Stimulated activated naive CD8-positive, alpha-beta T cell treated with anti-CD3 and anti-CD28 coated beads, Interleukin-15, amount 100 ng/mL, for 72 hours (primary cell): ENCODE measurements around the gene TLK1.

ENCODE experiments used
- ATAC-seq: fragments of 150-1000 bp; cut with Tn5 transposase; 2 replicates; pipeline ENCODE4 v1.10.0; 2021; ENCODE audit warnings: mild to moderate bottlenecking, moderate library complexity
- DNase-seq, 2 donors: peaks; one replicate each; pipeline ENCODE4 v3.0.0; 2021 to 2022
- H3K27ac Mint-ChIP-seq, 2 donors: one replicate each; pipeline ENCODE4 v1.8.0; 2022; ENCODE audit warnings: mild to moderate bottlenecking in 2 of 2, mixed read lengths in 2 of 2, moderate library complexity in 2 of 2
- H3K27me3 Mint-ChIP-seq: one replicate; pipeline ENCODE4 v1.8.0; 2022; ENCODE audit warnings: mixed read lengths
- H3K4me1 Mint-ChIP-seq: one replicate; pipeline ENCODE4 v1.8.0; 2022; ENCODE audit warnings: mild to moderate bottlenecking, mixed read lengths
- H3K4me3 Mint-ChIP-seq, 2 donors: one replicate each; pipeline ENCODE4 v1.8.0; 2022; ENCODE audit warnings: mild to moderate bottlenecking in 2 of 2, mixed read lengths in 2 of 2, moderate library complexity in 1 of 2
- H3K9me3 Mint-ChIP-seq, 2 donors: one replicate each; pipeline ENCODE4 v1.8.0; 2022; ENCODE audit warnings: mixed read lengths in 2 of 2

Gene TLK1

DNA sequence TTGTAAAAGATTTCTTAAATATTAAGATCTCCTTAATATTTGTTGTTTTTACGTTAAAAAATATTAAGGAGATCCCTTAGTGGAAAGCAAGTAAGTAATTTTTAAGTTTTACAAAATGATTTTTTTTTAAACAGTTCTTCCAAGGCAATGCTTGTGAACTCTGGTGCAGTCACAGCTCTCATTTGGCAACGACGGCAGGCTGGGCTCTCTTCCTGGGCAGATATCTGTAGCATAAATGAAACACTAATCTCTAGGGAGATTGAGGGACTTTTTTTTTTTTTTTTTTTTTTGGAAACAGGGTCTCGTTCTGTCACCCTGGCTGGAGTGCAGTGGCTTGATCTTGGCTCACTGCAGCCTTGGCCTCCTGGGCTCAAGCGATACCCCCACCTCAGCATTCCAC lies 193.1 kb downstream of the TLK1 start:
- Mint-ChIP-seq H3K4me1 (peaks cover 10% of the 10 kb centered on the region), H3K4me3 (no peak overlapping the region), H3K27ac (no peak overlapping the region), H3K9me3 (no peaks in the 10 kb centered on the region), H3K27me3 (no peaks in the 10 kb centered on the region)
- DNase-seq (no peak), ATAC-seq (no peak)

DNA sequence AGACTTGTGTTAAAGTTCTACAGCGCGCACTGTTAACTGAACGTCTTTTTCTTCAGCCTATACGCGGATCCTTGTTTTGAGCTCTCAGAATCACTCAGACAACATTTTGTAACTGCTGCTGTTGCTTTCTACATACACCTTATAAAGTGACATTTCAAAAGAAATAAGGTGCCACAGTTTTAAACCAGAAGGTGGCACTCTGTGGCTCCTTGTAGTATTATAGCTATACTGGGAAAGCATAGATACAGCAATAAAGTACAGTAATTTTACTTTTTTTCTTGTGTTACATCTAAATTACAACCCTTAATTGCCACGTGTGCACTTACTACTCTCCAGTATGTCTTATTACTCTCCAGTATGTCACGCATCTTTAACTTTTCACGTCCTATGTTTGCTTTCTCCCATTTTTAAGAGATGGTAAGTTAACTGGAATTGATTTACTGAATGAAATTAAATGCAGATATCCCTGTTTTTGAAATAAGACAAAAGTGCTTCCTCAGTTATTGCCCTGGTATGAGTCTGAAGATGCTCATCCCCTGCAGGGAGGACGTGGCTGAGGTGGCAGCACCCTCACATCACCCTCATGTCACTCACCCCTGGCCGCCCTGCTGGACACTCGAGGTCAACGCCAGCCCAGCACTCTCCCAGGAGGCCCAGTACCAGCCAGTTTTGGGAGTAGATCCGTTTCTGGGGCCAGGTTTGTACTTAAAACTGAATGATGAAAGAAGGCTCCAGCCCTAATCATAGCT lies 193.9 kb downstream of the TLK1 start:
- no peaks in the 10 kb centered on the region for H3K27me3 Mint-ChIP-seq

DNA sequence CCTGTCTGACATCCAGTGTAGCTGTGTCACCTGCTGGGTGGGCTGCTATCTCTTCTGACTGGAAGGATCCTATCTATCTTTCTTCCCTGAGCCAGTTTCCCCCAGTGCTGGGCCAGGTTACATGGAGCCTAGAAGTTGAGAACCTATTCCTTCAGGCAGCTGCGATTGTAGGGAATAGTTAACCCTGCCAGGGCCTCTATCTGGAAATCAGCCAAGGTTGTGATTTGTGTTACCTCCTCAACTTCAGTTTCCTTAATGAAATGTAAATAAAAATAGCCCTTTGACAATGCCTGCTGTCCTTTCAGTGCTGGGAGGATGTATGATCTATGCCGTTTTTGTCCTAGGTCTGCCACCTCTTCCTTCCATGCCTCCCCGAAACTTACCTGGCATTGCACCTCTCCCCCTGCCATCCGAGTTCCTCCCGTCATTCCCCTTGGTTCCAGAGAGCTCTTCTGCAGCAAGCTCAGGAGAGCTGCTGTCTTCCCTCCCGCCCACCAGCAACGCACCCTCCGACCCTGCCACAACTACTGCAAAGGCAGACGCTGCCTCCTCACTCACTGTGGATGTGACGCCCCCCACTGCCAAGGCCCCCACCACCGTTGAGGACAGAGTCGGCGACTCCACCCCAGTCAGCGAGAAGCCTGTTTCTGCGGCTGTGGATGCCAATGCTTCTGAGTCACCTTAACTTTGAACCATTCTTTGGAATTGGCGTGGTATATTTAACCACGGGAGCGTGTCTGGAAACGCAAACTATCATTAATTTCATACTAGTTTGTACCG lies 195.1 kb downstream of the TLK1 start:
- no peak overlapping the region for H3K4me3 Mint-ChIP-seq
- H3K4me1 Mint-ChIP-seq, result peaks cover 7% of the 10 kb centered on the region
- DNase-seq (no peak), ATAC-seq (no peak)
- H3K27me3 Mint-ChIP-seq, result no peaks in the 10 kb centered on the region
- H3K27ac Mint-ChIP-seq, result no peak overlapping the region
- no peaks in the 10 kb centered on the region for H3K9me3 Mint-ChIP-seq

More for the DNA sequence above, 193.9 kb downstream of the TLK1 start:
- H3K4me1 Mint-ChIP-seq, result peaks cover 7% of the 10 kb centered on the region
- H3K4me3 Mint-ChIP-seq, result no peak overlapping the region
- DNase-seq (no peak), ATAC-seq (peak; percentile 71)
- no peaks in the 10 kb centered on the region for H3K9me3 Mint-ChIP-seq
- no peak overlapping the region for H3K27ac Mint-ChIP-seq

DNA sequence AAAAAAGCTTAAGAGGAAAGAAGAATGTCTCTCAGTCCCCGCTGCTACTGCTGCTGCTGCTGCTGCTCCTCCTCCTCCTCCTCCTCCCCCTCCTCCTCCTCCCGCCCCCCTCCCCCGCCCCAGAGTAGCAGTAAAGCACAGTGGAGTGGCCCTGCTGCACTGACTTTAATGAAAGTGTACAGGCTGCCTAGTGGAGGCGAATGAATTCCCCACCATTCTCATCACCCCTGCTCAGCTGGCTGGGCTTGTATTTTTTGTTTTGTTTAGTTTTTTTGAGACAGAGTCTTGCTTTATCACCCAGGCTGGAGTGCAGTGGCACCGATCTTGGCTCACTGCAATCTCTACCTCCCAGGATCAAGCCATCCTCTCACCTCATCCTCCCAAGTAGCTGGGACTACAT lies 197.3 kb downstream of the TLK1 start:
- no peaks in the 10 kb centered on the region for H3K9me3 Mint-ChIP-seq
- DNase-seq (no peak), ATAC-seq (no peak)
- no peak overlapping the region for H3K27ac Mint-ChIP-seq
- no peak overlapping the region for H3K4me3 Mint-ChIP-seq
- H3K27me3 Mint-ChIP-seq, result no peaks in the 10 kb centered on the region
- H3K4me1 Mint-ChIP-seq, result no peaks in the 10 kb centered on the region

DNA sequence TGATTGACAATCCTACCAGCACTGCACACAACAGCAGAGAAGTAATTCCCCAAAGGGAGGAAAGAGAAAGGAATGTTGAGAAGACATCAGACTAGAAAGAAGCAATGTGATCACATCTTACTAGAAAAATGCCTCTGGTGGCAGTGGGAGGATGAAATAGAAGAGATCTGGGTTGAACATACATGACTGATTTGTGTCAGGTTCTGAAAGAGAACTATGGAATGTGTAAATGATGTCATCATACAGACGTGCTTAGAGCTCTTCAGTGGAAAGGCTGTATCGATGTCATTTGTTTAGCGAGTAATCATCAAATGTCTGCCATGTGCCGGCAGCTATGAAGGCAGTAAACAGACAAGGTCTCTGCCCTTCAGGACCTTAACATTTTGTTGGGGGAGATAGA lies 206.8 kb downstream of the TLK1 start:
- no peak overlapping the region for H3K4me3 Mint-ChIP-seq

DNA sequence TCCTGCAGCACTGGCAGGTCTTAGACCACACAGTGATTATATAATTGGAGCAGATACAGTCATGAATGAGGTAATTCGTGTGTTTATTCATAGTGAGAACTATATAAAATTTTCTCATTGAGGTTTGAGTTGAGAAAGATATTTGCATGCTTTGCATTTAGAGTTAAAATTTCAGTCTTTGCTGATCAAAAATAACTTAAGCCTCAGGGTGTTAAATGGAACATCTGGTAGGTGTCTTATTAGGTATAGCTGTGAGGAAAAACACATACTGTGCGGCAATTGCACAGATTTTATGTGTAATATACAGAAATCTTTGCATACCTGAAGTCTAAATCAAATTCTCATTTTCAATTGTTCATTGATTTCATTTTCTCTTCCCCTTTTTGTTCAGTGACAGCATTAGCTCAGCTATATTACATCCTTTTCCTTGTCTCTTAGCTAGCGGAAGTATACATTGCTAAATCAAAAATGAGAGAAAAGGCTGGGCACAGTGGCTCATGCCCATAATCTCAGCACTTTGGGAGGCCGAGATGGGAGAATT lies 210.4 kb downstream of the TLK1 start:
- Mint-ChIP-seq H3K4me1 (no peaks in the 10 kb centered on the region), H3K4me3 (no peak overlapping the region), H3K27ac (peak overlapping the region in 1 of 2 donors; percentile 1), H3K27me3 (no peaks in the 10 kb centered on the region), H3K9me3 (no peaks in the 10 kb centered on the region)
- DNase-seq (no peak), ATAC-seq (no peak)

More for the DNA sequence above, 206.8 kb downstream of the TLK1 start:
- no peaks in the 10 kb centered on the region for H3K27me3 Mint-ChIP-seq
- H3K9me3 Mint-ChIP-seq, result no peaks in the 10 kb centered on the region
- ATAC-seq (no peak), DNase-seq (no peak)
- no peaks in the 10 kb centered on the region for H3K4me1 Mint-ChIP-seq
- peak overlapping the region in 1 of 2 donors; percentile 79 for H3K27ac Mint-ChIP-seq

DNA sequence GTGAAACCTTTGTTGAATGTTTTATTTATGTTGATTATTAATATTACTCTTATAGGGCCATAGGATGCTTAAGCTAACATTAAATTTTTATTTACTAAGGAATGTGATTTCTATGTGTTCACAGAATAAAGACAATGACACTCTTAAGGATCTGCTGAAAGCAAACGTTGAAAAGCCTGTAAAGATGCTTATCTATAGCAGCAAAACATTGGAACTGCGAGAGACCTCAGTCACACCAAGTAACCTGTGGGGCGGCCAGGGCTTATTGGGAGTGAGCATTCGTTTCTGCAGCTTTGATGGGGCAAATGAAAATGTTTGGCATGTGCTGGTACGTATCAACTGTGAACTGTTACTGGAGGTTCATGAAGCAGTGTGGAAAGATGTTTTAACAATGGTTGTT lies 211.3 kb downstream of the TLK1 start:
- H3K4me3 Mint-ChIP-seq, result no peak overlapping the region
- no peaks in the 10 kb centered on the region for H3K9me3 Mint-ChIP-seq
- no peak for DNase-seq
- H3K27me3 Mint-ChIP-seq, result no peaks in the 10 kb centered on the region
- ATAC-seq, result no peak
- H3K4me1 Mint-ChIP-seq, result no peaks in the 10 kb centered on the region
- no peak overlapping the region for H3K27ac Mint-ChIP-seq

DNA sequence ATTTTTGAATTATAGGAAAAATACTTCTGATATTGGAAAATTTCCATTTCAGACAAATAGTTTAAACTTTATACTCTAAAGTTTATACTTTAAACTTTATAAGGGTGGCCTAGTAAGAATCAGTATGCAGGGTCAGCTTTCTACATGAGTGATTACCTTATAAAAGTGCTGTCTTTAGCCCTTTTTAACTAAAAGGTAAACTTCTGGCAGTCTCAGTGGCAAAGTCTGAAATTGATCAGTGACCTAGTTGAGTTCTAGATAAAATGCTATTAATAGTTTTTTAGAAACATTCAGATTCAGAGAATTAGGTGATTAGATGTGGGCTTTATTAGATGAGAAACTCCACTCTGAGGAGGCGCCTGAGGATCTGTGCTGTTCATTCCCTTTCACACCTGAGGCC lies 216.1 kb downstream of the TLK1 start:
- Mint-ChIP-seq H3K4me3 (no peak overlapping the region), H3K4me1 (peaks cover 43% of the 10 kb centered on the region), H3K27ac (no peak overlapping the region), H3K27me3 (no peaks in the 10 kb centered on the region), H3K9me3 (no peaks in the 10 kb centered on the region)
- ATAC-seq (no peak), DNase-seq (no peak)

DNA sequence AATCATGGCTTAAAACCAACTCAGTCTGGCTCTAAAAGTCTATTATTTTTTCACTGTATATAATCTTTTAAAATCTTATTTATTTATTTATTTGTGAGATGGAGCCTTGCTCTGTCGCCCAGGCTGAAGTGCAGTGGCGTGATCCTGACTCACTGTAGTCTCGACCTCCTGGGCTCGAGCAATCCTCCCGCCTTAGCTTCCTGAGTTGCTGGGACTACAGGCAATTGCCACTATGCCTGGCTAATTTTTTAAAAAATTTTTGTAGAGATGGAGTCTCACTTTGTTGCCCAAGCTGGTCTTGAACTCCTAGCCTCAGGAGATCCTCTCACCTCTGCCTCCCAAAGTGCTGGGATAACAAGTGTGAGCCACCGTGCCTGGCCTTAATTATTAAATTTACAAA lies 217.1 kb downstream of the TLK1 start:
- no peaks in the 10 kb centered on the region for H3K9me3 Mint-ChIP-seq
- no peak overlapping the region for H3K4me3 Mint-ChIP-seq
- ATAC-seq (no peak), DNase-seq (no peak)
- H3K27ac Mint-ChIP-seq, result no peak overlapping the region
- H3K4me1 Mint-ChIP-seq, result peaks cover 52% of the 10 kb centered on the region
- no peaks in the 10 kb centered on the region for H3K27me3 Mint-ChIP-seq

DNA sequence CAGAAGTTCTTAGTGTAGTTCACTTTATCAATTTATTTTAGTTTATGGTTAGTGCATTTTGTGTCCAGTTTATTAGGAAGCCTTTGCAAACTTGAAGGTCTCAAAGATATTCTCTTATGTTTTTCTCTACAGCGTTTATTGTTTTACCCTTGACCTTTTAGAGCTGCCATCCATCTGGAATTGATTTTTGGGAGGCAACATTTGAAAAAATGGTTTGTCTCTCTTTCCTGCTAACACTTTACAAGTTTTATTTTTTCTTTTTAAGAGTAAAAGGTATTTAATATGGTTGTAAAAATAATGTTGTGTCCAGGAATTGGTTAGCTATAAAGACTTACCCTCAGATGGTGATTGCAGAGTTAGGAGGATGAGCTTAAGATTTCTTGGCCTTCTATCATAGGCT lies 217.7 kb downstream of the TLK1 start:
- H3K4me3 Mint-ChIP-seq, result no peak overlapping the region
- no peaks in the 10 kb centered on the region for H3K27me3 Mint-ChIP-seq
- no peak for ATAC-seq
- no peak overlapping the region for H3K27ac Mint-ChIP-seq
- peaks cover 56% of the 10 kb centered on the region for H3K4me1 Mint-ChIP-seq
- DNase-seq, result no peak
- no peaks in the 10 kb centered on the region for H3K9me3 Mint-ChIP-seq

DNA sequence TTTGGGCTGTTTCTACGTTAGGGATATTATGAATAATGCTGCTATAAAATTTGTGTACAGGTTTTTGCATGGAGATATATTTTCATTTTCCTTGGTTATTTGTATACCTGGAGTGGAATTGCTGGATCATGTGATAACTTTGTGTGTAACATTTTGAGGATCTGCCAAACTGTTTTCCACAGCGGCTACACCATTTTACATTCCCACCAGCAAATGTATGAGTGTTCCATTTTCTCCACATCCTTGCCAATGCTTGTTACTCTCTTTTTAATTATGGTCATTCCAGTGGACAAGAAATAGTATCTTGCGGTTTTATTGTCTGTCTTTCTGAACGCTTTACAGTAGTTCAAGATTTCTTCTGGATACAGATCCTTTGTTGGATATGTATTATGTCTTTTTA lies 218.1 kb downstream of the TLK1 start:
- H3K4me3 Mint-ChIP-seq, result no peak overlapping the region
- no peaks in the 10 kb centered on the region for H3K9me3 Mint-ChIP-seq
- H3K4me1 Mint-ChIP-seq, result peaks cover 58% of the 10 kb centered on the region
- no peak overlapping the region for H3K27ac Mint-ChIP-seq
- DNase-seq (no peak), ATAC-seq (no peak)
- no peaks in the 10 kb centered on the region for H3K27me3 Mint-ChIP-seq
